GM23338 (cell line): Measurements from ENCODE around the gene PAK4. TPM values are rescaled to one million over a fixed set of nuclear protein-coding genes. Genes with fewer than 3 reads are reported as not detected.

ENCODE experiments used
- ATAC-seq: fragments of 200-7000 bp; cut with Tn5 transposase; 3 replicates; pipeline ENCODE4 v1.9.1; 2020
- DNase-seq: peaks from one replicate; pipeline ENCODE4 v3.0.0-alpha.2; 2015; ENCODE audit warnings: low spot score
- H2AFZ ChIP-seq: fragments of 200-600 bp; sonication (generic); 2 replicates; pipeline ENCODE4 v1.8.0; 2016; ENCODE audit warnings: antibody characterized with exemption, mild to moderate bottlenecking, moderate library complexity
- H3F3A ChIP-seq: fragments of 200-600 bp; sonication (generic); replicated peaks from 2 replicates; pipeline ENCODE4 v1.8.0; 2017; ENCODE audit warnings: antibody characterized with exemption, mixed run types, low read depth
- H3K27ac ChIP-seq: fragments of 200-600 bp; sonication (generic); 2 replicates; pipeline ENCODE4 v1.6.1; 2016; ENCODE audit warnings: low read depth
- H3K27me3 ChIP-seq: fragments of 200-600 bp; sonication (generic); 2 replicates; pipeline ENCODE4 v1.8.0; 2016; ENCODE audit warnings: mild to moderate bottlenecking, mixed run types, moderate library complexity; ENCODE audit not compliant: insufficient read depth
- H3K36me3 ChIP-seq: fragments of 200-600 bp; sonication (generic); 2 replicates; pipeline ENCODE4 v1.8.0; 2016; ENCODE audit warnings: mild to moderate bottlenecking; ENCODE audit not compliant: insufficient read depth
- H3K4me1 ChIP-seq: fragments of 200-600 bp; sonication (generic); 2 replicates; pipeline ENCODE4 v1.8.0; 2016; ENCODE audit warnings: mild to moderate bottlenecking, moderate library complexity; ENCODE audit not compliant: insufficient read depth
- H3K4me2 ChIP-seq: fragments of 200-600 bp; sonication (generic); 2 replicates; pipeline ENCODE4 v1.7.1; 2017; ENCODE audit warnings: mixed run types
- H3K4me3 ChIP-seq: fragments of 200-600 bp; sonication (generic); 2 replicates; pipeline ENCODE4 v1.6.1; 2016; ENCODE audit warnings: mixed run types
- H3K79me2 ChIP-seq: fragments of 200-600 bp; sonication (generic); replicated peaks from 2 replicates; pipeline ENCODE4 v1.8.0; 2017; ENCODE audit warnings: mild to moderate bottlenecking; ENCODE audit not compliant: insufficient read depth
- H3K9me2 ChIP-seq: fragments of 200-600 bp; sonication (generic); 2 replicates; pipeline ENCODE4 v1.8.0; 2017; ENCODE audit not compliant: insufficient read depth
- H4K20me1 ChIP-seq: fragments of 200-600 bp; sonication (generic); replicated peaks from 2 replicates; pipeline ENCODE4 v1.8.0; 2017; ENCODE audit warnings: mild to moderate bottlenecking; ENCODE audit not compliant: insufficient read depth
- H3K27ac Mint-ChIP-seq: 2 replicates; pipeline ENCODE4 v1.8.0; 2020; ENCODE audit warnings: inconsistent platforms, mild to moderate bottlenecking, moderate library complexity, mixed read lengths
- H3K27me3 Mint-ChIP-seq: 3 replicates; pipeline ENCODE4 v1.8.0; 2022; ENCODE audit warnings: low read depth, mild to moderate bottlenecking, moderate library complexity, mixed read lengths, inconsistent platforms; ENCODE audit not compliant: insufficient read depth, poor library complexity
- H3K36me3 Mint-ChIP-seq: 3 replicates; pipeline ENCODE4 v1.8.0; 2021; ENCODE audit warnings: low read depth, mild to moderate bottlenecking, inconsistent platforms, moderate library complexity, mixed read lengths
- H3K4me1 Mint-ChIP-seq: 3 replicates; pipeline ENCODE4 v1.8.0; 2020; ENCODE audit warnings: mild to moderate bottlenecking, inconsistent platforms, mixed read lengths
- H3K4me3 Mint-ChIP-seq: 3 replicates; pipeline ENCODE4 v1.8.0; 2021; ENCODE audit warnings: moderate library complexity, mild to moderate bottlenecking, inconsistent platforms, mixed read lengths
- H3K9me3 Mint-ChIP-seq: 3 replicates; pipeline ENCODE4 v1.8.0; 2020; ENCODE audit warnings: moderate library complexity, mild to moderate bottlenecking, inconsistent platforms, mixed read lengths
- EZH2 ChIP-seq: fragments of 200-600 bp; sonication (generic); IDR thresholded peaks from one replicate; pipeline ENCODE4 v1.8.0; 2017; ENCODE audit warnings: antibody characterized with exemption, mild to moderate bottlenecking, low read depth; ENCODE audit not compliant: unreplicated experiment
- NANOG ChIP-seq: IDR thresholded peaks from 2 replicates; pipeline ENCODE4 v1.6.1; 2016; ENCODE audit warnings: antibody characterized with exemption, borderline replicate concordance
- POLR2AphosphoS5 ChIP-seq: IDR thresholded peaks from 2 replicates; pipeline ENCODE4 v1.6.1; 2016; ENCODE audit warnings: antibody characterized with exemption, low read depth
- STAT1 ChIP-seq: IDR thresholded peaks from one replicate; pipeline ENCODE4 v1.6.1; 2016; ENCODE audit warnings: antibody characterized with exemption; ENCODE audit not compliant: unreplicated experiment
- ZNF114 ChIP-seq: fragments of 250-450 bp; sonication (Bioruptor Pico); IDR thresholded peaks from 2 replicates; pipeline ENCODE4 v1.5.0; 2020; ENCODE audit warnings: mild to moderate bottlenecking, moderate library complexity
- polyA plus RNA-seq: library from polyadenylated mRNA; unstranded; fragments of >200 nt; fragmentation: Nextera tagmentation; extraction: Ambion mirVana; gene quantifications from 2 replicates; pipeline ENCODE4 v1.2.1, GENCODE V29; 2016
- total RNA-seq: library from RNA; depleted of rRNA; stranded (reverse); fragments of >200 nt; shearing (Covaris generic); gene quantifications from 2 replicates; pipeline ENCODE4 v1.2.3, GENCODE V29; 2014
- TF ChIP-seq, protein P1 (sequence below): fragments of 250-450 bp; sonication (Bioruptor Pico); IDR thresholded peaks from 2 replicates; pipeline ENCODE4 v1.5.0; 2020; ENCODE audit warnings: mild to moderate bottlenecking, moderate library complexity
- TF ChIP-seq, protein P2 (sequence below): IDR thresholded peaks from 2 replicates; pipeline ENCODE4 v1.6.1; 2016; ENCODE audit warnings: antibody characterized with exemption

Gene PAK4
- total and polyA plus RNA-seq, 2 experiments from 2014 or later: 28.7 to 35.4 TPM

DNA sequence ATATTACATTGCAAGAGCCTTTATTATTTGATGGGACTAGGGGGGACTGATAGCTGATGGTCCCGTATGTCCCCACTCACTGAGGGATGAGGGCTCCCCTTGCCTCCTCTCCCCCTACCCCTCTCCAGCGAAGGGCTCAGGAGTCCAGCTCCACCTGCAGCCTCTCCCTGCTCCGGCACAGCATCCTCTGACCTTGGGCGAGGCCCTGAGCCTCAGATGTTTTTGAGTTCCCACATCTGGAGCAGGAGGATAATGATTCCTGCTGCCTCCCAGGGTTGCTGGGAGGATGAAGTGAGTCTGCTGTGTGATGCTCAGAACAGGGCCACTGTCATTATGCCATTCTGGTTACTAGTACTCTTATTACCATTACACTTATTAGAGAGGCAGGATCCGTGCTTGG is 15.0 kb downstream of the PAK4 start:
- TF ChIP-seq, protein P1, sequence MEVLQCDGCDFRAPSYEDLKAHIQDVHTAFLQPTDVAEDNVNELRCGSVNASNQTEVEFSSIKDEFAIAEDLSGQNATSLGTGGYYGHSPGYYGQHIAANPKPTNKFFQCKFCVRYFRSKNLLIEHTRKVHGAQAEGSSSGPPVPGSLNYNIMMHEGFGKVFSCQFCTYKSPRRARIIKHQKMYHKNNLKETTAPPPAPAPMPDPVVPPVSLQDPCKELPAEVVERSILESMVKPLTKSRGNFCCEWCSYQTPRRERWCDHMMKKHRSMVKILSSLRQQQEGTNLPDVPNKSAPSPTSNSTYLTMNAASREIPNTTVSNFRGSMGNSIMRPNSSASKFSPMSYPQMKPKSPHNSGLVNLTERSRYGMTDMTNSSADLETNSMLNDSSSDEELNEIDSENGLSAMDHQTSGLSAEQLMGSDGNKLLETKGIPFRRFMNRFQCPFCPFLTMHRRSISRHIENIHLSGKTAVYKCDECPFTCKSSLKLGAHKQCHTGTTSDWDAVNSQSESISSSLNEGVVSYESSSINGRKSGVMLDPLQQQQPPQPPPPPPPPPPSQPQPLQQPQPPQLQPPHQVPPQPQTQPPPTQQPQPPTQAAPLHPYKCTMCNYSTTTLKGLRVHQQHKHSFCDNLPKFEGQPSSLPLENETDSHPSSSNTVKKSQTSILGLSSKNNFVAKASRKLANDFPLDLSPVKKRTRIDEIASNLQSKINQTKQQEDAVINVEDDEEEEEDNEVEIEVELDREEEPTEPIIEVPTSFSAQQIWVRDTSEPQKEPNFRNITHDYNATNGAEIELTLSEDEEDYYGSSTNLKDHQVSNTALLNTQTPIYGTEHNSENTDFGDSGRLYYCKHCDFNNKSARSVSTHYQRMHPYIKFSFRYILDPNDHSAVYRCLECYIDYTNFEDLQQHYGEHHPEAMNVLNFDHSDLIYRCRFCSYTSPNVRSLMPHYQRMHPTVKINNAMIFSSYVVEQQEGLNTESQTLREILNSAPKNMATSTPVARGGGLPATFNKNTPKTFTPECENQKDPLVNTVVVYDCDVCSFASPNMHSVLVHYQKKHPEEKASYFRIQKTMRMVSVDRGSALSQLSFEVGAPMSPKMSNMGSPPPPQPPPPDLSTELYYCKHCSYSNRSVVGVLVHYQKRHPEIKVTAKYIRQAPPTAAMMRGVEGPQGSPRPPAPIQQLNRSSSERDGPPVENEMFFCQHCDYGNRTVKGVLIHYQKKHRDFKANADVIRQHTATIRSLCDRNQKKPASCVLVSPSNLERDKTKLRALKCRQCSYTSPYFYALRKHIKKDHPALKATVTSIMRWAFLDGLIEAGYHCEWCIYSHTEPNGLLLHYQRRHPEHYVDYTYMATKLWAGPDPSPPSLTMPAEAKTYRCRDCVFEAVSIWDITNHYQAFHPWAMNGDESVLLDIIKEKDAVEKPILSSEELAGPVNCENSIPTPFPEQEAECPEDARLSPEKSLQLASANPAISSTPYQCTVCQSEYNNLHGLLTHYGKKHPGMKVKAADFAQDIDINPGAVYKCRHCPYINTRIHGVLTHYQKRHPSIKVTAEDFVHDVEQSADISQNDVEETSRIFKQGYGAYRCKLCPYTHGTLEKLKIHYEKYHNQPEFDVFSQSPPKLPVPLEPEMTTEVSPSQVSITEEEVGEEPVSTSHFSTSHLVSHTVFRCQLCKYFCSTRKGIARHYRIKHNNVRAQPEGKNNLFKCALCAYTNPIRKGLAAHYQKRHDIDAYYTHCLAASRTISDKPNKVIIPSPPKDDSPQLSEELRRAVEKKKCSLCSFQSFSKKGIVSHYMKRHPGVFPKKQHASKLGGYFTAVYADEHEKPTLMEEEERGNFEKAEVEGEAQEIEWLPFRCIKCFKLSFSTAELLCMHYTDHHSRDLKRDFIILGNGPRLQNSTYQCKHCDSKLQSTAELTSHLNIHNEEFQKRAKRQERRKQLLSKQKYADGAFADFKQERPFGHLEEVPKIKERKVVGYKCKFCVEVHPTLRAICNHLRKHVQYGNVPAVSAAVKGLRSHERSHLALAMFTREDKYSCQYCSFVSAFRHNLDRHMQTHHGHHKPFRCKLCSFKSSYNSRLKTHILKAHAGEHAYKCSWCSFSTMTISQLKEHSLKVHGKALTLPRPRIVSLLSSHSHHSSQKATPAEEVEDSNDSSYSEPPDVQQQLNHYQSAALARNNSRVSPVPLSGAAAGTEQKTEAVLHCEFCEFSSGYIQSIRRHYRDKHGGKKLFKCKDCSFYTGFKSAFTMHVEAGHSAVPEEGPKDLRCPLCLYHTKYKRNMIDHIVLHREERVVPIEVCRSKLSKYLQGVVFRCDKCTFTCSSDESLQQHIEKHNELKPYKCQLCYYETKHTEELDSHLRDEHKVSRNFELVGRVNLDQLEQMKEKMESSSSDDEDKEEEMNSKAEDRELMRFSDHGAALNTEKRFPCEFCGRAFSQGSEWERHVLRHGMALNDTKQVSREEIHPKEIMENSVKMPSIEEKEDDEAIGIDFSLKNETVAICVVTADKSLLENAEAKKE (CRISPR knock-in tag): no peak
- no peak for TF ChIP-seq EZH2
- Mint-ChIP-seq H3K9me3 (no peaks in the 10 kb centered on the region), H3K36me3 (no peaks in the 10 kb centered on the region), H3K4me3 (no peak overlapping the region; the same call in 2 of the 3 replicates), H3K27ac (no peak overlapping the region), H3K27me3 (peaks cover 23% of the 10 kb centered on the region), H3K4me1 (peaks cover 81% of the 10 kb centered on the region)
- peaks cover 10% of the 10 kb centered on the region for H4K20me1 ChIP-seq
- H3K27me3 ChIP-seq: no peaks in the 10 kb centered on the region
- DNase-seq (no peak), ATAC-seq (no peak)
- peak overlapping the region; percentile 84 for H3K27ac ChIP-seq
- peaks cover 64% of the 10 kb centered on the region for H3K4me1 ChIP-seq
- peaks cover 91% of the 10 kb centered on the region for H3K79me2 ChIP-seq
- H3K4me3 ChIP-seq: no peak overlapping the region
- H3K9me2 ChIP-seq: no peaks in the 10 kb centered on the region
- peak overlapping the region; percentile 78 for H3K4me2 ChIP-seq
- no peak overlapping the region for H2AFZ ChIP-seq
- 0 out of 2 replicates have a peak, but pooled peaks cover 4% of the 10 kb centered on the region for H3F3A ChIP-seq
- H3K36me3 ChIP-seq: no peaks in the 10 kb centered on the region

DNA sequence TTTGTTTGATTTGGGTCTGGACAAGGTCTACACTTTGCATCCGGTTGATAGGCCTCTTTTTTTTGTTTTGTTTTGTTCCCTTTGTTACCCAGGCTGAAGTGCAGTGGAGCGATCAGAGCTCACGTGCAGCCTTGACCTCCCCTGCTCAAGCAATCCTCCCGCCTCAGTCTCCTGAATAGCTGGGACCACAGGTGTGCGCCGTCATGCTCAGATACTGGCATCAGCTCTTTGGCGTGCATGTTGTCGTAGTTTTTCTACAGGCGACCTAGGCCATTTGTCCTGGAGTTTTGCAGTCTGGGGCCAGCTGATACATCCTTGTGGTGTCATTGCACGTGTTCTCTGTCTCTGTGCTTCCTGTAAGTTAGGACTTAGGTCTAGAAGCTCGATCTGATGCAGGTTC is 16.3 kb downstream of the PAK4 start:
- Histone ChIP-seq H3F3A (0 out of 2 replicates have a peak, but pooled peaks cover 8% of the 10 kb centered on the region), H3K4me1 (peaks cover 62% of the 10 kb centered on the region), H3K4me2 (no peak overlapping the region), H3K27ac (no peak overlapping the region), H2AFZ (no peak overlapping the region), H4K20me1 (peaks cover 10% of the 10 kb centered on the region), H3K9me2 (no peaks in the 10 kb centered on the region), H3K27me3 (no peaks in the 10 kb centered on the region), H3K4me3 (no peak overlapping the region), H3K79me2 (peaks cover 88% of the 10 kb centered on the region), H3K36me3 (no peaks in the 10 kb centered on the region)
- no peak for TF ChIP-seq EZH2
- TF ChIP-seq ZNF114: no peak
- TF ChIP-seq NANOG: no peak
- TF ChIP-seq STAT1: no peak
- TF ChIP-seq, protein P2, sequence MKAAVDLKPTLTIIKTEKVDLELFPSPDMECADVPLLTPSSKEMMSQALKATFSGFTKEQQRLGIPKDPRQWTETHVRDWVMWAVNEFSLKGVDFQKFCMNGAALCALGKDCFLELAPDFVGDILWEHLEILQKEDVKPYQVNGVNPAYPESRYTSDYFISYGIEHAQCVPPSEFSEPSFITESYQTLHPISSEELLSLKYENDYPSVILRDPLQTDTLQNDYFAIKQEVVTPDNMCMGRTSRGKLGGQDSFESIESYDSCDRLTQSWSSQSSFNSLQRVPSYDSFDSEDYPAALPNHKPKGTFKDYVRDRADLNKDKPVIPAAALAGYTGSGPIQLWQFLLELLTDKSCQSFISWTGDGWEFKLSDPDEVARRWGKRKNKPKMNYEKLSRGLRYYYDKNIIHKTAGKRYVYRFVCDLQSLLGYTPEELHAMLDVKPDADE: no peak
- no peak for TF ChIP-seq POLR2AphosphoS5
- Mint-ChIP-seq H3K4me1 (peaks cover 80% of the 10 kb centered on the region), H3K27ac (no peak overlapping the region), H3K4me3 (no peak overlapping the region), H3K27me3 (peaks cover 16% of the 10 kb centered on the region), H3K36me3 (no peaks in the 10 kb centered on the region), H3K9me3 (no peaks in the 10 kb centered on the region)
- no peak for DNase-seq
- no peak for ATAC-seq
